ENCODE measurements around the gene DIP2B. TPM values are rescaled to one million over a fixed set of nuclear protein-coding genes. Genes with fewer than 3 reads are reported as not detected.

The DIP2B gene
- total RNA-seq, 4 donors from 2014 or later: 31.1 to 57.2 (median 46.5) TPM

DNA sequence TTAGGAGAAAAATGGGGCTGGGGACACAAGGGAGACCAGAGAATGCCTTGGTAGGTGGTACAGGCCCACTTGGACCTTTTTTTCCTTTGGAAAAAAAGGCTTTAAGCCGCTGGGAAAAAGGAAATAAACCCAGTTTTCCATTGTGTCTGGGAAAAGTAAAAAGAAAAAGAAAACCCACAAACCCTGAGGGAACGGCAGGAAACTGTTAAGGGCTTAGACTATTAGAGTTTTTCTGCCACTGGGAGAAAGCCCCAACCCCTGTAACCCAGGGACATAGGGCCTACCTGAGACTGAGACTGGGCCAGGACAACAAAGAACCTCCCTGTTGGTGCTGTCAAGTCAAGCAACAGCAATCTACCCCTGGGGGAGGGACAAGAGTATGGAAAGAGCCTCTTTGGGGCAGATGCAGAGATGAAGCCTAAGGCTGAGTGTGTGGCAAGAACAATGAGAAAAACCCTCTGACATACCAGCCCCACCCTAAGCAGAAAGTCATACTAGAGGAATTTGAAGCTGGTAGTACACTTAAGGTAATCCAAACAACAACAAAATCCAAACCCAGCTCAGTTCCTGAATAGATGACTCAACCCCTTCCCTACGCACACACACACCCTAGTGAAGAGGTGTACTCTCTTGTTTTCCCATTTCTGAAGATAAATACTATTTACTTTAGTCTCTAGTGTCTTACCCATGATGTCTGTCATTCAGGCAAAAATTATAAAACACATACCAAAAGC, 281.9 kb downstream of the DIP2B start:
- intact Hi-C loops (cut with DNase I): no loop called here
- H3K36me3 ChIP-seq: peaks cover 0 to 44% (median 0%) of the 10 kb centered on the region in 3 donors
- H3K9me3 ChIP-seq: no peaks in the 10 kb centered on the region
- WGBS, 2 donors: 25 to 63% methylated on average over 2 to 3 of the region's 3 CpGs
- H3K27ac ChIP-seq: peak overlapping the region; percentile 40 to 77 (median 74)
- no peak overlapping the region for H3K4me3 ChIP-seq
- TF ChIP-seq CTCF (IDR thresholded peaks at IDR 0.05) (no peak), POLR2A (IDR thresholded peaks at IDR 0.05) (no peak)
- H3K4me1 ChIP-seq: peaks cover 8 to 23% (median 14%) of the 10 kb centered on the region in 3 donors
- H3K27me3 ChIP-seq: no peaks in the 10 kb centered on the region
- DNase-seq: no peak

DNA sequence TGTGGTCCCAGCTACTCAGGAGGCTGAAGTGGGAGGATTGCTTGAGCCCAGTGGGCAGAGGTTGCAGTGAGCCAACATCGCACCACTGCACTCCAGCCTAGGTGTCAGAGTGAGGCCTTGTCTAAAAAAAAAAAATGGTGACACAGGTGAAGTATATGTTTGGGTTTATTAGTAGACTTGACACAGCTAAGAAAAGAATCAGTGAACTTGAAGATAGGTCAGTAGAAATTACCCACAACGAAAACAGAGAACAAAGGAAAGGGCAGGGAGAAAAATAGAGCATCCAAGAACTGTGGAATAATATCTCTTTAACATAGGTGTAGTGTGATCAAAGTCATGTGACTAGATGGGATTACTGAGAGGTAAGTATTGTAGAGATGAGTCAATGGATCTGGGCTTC, 282.8 kb downstream of the DIP2B start:
- DNase-seq: no peak
- Histone ChIP-seq H3K27ac (peak overlapping the region; percentile 40 to 77 (median 59)), H3K4me1 (peaks cover 8 to 23% (median 14%) of the 10 kb centered on the region in 3 donors), H3K36me3 (peaks cover 0 to 34% (median 0%) of the 10 kb centered on the region in 3 donors), H3K27me3 (no peaks in the 10 kb centered on the region), H3K9me3 (no peaks in the 10 kb centered on the region), H3K4me3 (no peak overlapping the region)
- WGBS, 2 donors: 87 to 93% methylated on average over 2 of the region's 2 CpGs
- intact Hi-C loops (cut with DNase I): no loop called here
- TF ChIP-seq CTCF (IDR thresholded peaks at IDR 0.05) (no peak), POLR2A (IDR thresholded peaks at IDR 0.05) (no peak)

DNA sequence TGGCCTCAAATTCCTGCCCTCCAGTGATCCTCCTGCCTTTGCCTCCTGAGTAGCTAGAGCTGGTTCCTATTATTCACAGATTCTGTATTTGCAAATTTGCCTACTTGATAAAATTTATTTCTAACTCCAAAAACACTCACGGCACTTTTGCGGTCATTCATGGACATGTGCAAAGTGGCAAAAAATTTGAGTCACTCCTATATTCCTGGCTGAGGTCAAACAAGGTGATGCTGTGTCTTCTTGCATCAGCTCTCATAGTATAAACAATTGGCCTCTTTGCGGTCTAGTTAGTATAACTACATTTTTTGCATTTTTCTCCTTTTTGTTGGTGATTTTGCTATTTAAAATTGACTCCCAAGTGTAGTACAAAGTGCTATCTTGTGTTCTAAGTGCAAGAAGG, 283.8 kb downstream of the DIP2B start:
- WGBS, 2 donors: 91 to 98% methylated on average over 3 of the region's 3 CpGs
- peaks cover 0 to 25% (median 0%) of the 10 kb centered on the region in 3 donors for H3K36me3 ChIP-seq
- no peak overlapping the region for H3K4me3 ChIP-seq
- no peak for TF ChIP-seq CTCF (IDR thresholded peaks at IDR 0.05)
- TF ChIP-seq POLR2A (IDR thresholded peaks at IDR 0.05): no peak
- H3K27ac ChIP-seq: no peak overlapping the region
- intact Hi-C loops (cut with DNase I): no loop called here
- no peak for DNase-seq
- no peaks in the 10 kb centered on the region for H3K9me3 ChIP-seq
- H3K27me3 ChIP-seq: no peaks in the 10 kb centered on the region
- H3K4me1 ChIP-seq: peaks cover 8 to 23% (median 14%) of the 10 kb centered on the region in 3 donors

DNA sequence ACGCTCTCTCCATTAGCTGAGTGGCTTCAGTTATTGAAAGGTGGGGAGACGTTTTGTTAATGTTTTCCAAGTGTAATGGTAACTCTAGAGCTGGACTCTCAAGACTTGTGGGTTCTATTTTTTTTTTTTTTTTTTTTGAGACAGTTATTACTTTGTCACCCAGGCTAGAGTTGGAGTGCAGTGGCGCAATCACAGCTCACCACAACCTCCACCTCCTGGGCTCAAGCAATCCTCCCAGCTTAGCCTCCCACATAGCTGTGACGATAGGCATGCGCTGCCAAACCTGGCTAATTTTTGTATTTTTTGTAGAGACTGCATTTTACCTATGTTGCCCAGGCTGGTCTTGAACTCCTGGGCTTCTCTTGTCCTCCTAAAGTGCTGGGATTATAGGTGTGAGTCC, 285.3 kb downstream of the DIP2B start:
- DNase-seq: no peak
- Histone ChIP-seq H3K36me3 (peaks cover 0 to 14% (median 0%) of the 10 kb centered on the region in 3 donors), H3K27ac (no peak overlapping the region), H3K4me3 (no peak overlapping the region), H3K4me1 (peaks cover 8 to 23% (median 14%) of the 10 kb centered on the region in 3 donors), H3K9me3 (no peaks in the 10 kb centered on the region), H3K27me3 (no peaks in the 10 kb centered on the region)
- TF ChIP-seq POLR2A (IDR thresholded peaks at IDR 0.05) (no peak), CTCF (IDR thresholded peaks at IDR 0.05) (no peak)
- WGBS, 2 donors: 92 to 95% methylated on average over 5 of the region's 5 CpGs
- intact Hi-C loops (cut with DNase I): no loop called here

Small RNAs within 50 kb of the gene (small RNA-seq; reads per million reads assigned to genes)
- gene RF00019: 0 reads per million in 4 donors
- gene RNU6-238P: 0 reads per million in 4 donors
- 0 to 0.09 (median 0) reads per million in 4 donors for gene RNU6-769P

Other genes with a start within 250 kb of the DIP2B start
- 10 to 100 TPM; 48.0 to 70.0 (median 62.7) TPM for gene LIMA1, start 221.5 kb upstream of the DIP2B start, total RNA-seq
- not detected for gene FAM186A, start 108.4 kb upstream of the DIP2B start, total RNA-seq
- 10 to 100 TPM; 22.7 to 36.0 (median 29.6) TPM for gene LARP4, start 104.1 kb upstream of the DIP2B start, total RNA-seq